GM19372 (cell line): Measurements from ENCODE around the gene CAPN8.

Source experiments
- ATAC-seq: cut with Tn5 transposase; IDR thresholded peaks from one replicate; pipeline ENCODE4 v1.9.1; 2021; ENCODE audit warnings: mild to moderate bottlenecking, low read depth, moderate library complexity; ENCODE audit not compliant: unreplicated experiment

Gene CAPN8

DNA sequence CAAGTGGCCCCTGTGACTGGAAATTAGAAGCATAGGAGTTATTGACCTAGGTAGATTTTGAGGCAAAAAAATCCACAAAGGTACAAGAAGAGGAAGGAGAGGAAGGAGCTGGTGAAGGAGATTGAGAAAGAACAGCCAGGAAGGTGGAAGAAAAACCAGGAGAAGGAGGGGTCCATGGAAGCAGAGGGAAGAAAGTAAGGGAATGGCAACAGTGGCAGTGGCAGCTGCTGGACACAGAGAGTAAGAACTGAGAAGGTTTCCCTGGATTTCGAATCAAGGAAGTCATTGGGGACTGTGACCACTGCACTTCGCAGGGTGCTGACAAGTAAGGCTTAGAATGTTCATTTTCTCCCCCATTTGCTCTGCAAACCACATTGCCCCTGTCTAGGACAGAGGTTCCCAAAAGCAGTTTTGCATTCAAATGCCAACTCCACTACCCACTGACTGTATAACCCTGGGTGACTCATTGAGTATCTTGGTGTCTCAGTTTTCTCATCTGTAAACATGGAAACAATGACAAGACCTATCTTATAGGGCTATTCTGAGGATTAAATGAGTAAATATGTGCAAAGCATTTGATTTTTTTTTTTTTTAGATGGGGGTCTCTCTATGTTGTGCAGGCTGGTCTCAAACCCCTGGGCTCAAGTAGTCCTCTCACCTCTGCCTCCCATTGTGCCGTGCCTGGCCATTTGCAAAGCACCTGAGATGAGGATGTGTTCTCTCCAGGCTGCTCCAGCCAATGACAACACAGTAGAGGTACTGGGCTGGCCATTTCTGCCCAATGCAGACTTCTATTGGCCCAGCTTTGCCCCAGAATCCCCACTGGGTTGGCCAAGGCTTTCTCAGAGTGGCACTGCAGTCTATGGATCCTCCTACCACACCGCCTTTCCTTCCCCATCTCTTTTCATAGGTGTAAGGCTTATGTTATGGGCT, 37.5 kb upstream of the CAPN8 start:
- ATAC-seq = no peak

- ATAC-seq = no peak
Observed at GRCh38 chr1:223700942-223701637, 35.6 kb upstream of the CAPN8 start.

GRCh38 chr1:223700388-223700918, 35.0 kb upstream of the CAPN8 start:
- ATAC-seq = no peak

DNA sequence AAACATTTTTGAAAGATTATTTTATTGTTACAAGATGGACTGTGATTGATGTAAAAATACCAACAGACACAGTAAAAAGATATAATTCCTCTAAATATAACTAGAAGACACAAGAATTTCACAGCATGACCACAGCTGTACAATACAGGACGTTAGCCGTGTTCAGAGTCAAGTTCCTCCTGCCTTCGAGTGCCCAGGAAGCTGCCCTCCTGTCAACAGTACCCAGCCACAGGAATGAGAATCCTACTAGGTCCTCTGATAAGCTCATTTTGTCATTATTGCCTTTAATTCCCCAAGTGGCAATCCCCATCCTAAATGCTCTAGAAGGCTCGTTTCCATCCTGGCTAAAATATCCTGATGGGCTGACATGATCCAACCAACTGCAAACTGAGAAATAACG, 30.4 kb upstream of the CAPN8 start:
- no peak for ATAC-seq

DNA sequence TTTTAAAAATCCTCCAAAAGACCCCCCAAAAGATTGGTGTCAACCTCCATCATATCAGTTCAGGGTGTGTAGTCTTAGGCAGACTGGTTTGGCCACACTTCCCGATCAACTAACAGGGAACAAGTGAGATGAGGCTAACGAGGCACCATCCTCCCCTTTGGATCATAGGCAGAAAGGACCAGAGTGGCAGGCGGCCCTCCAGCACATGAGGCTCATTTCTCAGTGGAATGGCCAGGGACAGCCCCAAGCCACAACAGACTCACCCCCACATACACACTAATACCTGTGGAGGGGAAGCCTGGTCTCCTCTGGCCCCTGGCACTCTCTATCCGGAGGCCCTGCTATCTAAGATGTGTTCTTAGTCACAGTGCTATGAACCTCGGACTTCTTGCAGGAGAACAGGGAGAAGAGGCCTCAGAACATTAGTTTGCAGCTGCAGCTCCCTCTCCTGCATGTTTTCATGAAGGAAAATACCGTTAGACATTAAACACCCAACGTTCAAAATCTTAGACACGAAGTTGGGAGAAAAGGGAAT, 29.6 kb upstream of the CAPN8 start:
- no peak for ATAC-seq

GRCh38 chr1:223691121-223691520, 25.6 kb upstream of the CAPN8 start:
- no peak for ATAC-seq

DNA sequence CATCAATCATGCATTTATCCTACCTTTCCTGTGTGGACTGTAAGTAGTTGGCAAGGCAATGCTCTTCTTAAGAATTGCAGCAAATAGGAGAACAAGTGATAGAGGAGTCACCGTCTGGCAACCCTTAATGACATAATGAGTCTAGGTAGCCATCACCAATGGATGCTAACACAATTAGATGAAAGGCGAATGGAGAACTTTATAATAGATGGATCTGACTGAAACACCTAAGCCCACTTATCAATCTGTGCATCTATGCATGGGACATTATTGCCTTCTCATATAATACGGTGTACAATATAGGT, 18.9 kb upstream of the CAPN8 start:
- ATAC-seq = no peak

- no peak for ATAC-seq
Observed at GRCh38 chr1:223683586-223684487, 18.3 kb upstream of the CAPN8 start.

DNA sequence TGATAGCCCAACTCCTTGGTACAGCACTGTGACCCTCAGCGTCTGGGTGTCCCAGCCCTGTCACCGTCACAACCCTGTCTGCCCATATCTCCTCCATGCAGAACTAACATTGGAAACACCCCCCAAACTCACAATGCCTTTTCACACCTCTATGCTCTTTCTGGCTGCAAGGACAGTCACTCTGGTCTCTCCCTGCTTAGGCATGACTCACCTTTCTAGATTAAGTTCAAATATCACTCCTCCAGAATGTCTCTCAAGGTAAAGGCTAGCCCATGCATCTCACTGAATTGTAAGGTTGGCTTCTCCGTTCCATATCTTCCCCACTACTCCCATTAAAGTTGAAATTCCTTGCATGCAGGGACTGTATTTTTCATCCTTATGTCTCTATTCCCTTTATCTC, 17.0 kb upstream of the CAPN8 start:
- ATAC-seq = no peak

- no peak for ATAC-seq
Observed at GRCh38 chr1:223680188-223680587, 14.7 kb upstream of the CAPN8 start.

GRCh38 chr1:223678841-223679240, 13.3 kb upstream of the CAPN8 start:
- no peak for ATAC-seq

GRCh38 chr1:223674119-223674890, 8.8 kb upstream of the CAPN8 start:
- ATAC-seq = no peak

- ATAC-seq = no peak
Observed at GRCh38 chr1:223670458-223671159, 5.1 kb upstream of the CAPN8 start.

- ATAC-seq = no peak
Observed at GRCh38 chr1:223669003-223669795, 3.7 kb upstream of the CAPN8 start.

DNA sequence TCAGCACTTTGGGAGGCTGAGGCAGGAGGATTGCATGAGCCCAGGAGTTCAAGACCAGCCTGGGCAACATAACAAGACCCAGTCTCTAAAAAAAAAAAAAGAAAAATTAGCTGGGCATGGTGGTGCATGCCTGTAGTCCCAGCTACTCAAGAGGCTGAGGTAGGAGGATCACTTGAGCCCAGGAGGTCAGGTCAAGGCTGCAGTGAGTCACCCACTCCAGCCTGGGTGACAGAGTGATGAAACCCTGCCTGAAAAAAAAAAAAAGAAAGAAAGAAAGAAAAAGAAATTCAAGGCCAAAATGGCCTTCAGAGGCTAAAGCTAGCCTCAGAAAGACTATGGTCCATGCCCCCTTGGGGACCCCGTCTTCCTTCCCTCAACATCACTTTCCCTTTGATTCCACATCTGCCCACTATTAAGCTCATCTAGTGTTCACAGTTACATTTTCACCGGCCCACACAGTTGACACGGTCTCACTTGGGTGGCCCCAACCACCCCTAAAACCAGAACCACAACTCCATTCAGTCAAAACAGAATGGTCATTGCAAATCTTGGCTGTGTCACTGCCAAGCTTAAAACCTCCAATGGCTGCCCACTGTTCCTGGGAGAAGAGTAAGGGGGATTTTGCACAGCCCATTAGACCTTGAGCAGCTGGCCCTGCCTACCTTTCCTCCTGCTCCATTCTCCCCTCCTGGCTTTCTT, 2.1 kb upstream of the CAPN8 start:
- no peak for ATAC-seq

GRCh38 chr1:223664106-223664505, 1.4 kb downstream of the CAPN8 start:
- ATAC-seq = no peak

DNA sequence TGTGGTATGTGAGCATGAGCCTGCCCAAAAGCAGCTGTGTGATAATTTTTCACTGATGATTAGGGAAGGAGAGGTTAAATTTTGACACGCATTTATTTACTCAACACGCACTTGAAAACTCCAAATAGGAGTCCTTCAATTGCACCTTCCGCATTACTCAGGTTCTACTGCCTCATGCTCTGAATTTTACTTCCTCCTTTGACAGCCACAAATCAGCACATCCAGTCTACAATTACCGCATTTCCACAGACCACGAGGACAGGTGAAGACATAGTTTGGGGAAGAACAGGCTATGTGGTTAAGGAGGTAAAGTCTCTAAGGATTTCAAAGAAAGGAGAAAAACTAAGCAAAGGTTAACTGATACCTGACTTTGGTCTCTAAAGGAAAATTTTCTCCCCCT, 2.6 kb downstream of the CAPN8 start:
- no peak for ATAC-seq

DNA sequence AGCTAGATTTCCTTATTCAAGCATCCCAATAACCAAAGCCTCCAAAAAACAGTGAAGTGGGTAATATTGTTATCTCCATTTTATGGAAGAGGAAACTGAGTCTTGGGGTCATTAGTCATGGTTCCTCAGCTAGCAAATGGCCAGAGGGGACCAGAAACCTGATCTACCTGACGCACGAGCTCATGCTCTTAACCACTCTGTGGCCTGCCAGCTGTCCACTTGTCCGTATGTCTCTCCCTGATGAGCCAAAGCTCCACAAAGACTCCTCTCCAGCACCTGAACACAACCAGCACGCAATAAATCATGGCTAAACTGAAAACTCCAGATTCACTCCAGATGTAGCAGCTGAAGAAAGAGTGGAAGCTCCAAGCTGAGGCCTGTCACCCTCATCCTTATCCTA, 5.8 kb downstream of the CAPN8 start:
- ATAC-seq = no peak
